ENCODE measurements around the gene ZMYM4.
"Not testable (repeated sequence)": the region's sequence is repeated elsewhere in the genome, so short reads cannot be mapped to it uniquely, and the experiment has no call there.

The ZMYM4 gene

GRCh38 chr1:35460796-35461195 lies 192.3 kb downstream of the ZMYM4 start:
- DNase-seq: no peak

- peak; percentile 36 for DNase-seq
Measured at GRCh38 chr1:35461966-35462651, 193.6 kb downstream of the ZMYM4 start.

GRCh38 chr1:35463232-35463631 lies 194.7 kb downstream of the ZMYM4 start:
- DNase-seq: no peak

- DNase-seq: not testable (repeated sequence)
Measured at GRCh38 chr1:35463749-35464148, 195.2 kb downstream of the ZMYM4 start.

- no peak for DNase-seq
Measured at GRCh38 chr1:35466120-35466519, 197.6 kb downstream of the ZMYM4 start.

- DNase-seq: no peak
Measured at GRCh38 chr1:35470977-35471613, 202.6 kb downstream of the ZMYM4 start.
